Neural cell (in vitro differentiated cells): Measurements from ENCODE around the gene PLA2G2C. TPM values are rescaled to one million over a fixed set of nuclear protein-coding genes. Genes with fewer than 3 reads are reported as not detected.

Experiments used
- H2AFZ ChIP-seq: fragments of 200-600, 300-800 bp; sonication (generic), shearing (Covaris generic); 2 replicates; pipeline ENCODE4 v1.6.0; 2014; ENCODE audit warnings: low read depth, mild to moderate bottlenecking, antibody characterized with exemption, low read length, moderate library complexity
- H3F3A ChIP-seq: fragments of 200-600 bp; shearing (Covaris generic); 2 replicates; pipeline ENCODE4 v1.6.1; 2016; ENCODE audit warnings: mild to moderate bottlenecking, moderate library complexity, mixed read lengths, antibody characterized with exemption, low read length; ENCODE audit not compliant: insufficient read depth, poor library complexity, severe bottlenecking
- H3K27ac ChIP-seq: fragments of 200-600, 300-800 bp; sonication (generic), shearing (Covaris generic); 2 replicates; pipeline ENCODE4 v1.5.1; 2014; ENCODE audit warnings: mild to moderate bottlenecking, low read length, moderate library complexity
- H3K27me3 ChIP-seq: fragments of 300-800, 200-600 bp; sonication (generic), shearing (Covaris generic); 2 replicates; pipeline ENCODE4 v1.6.0; 2014; ENCODE audit warnings: mild to moderate bottlenecking, low read depth, low read length, moderate library complexity; ENCODE audit not compliant: insufficient read depth
- H3K36me3 ChIP-seq: fragments of 300-800, 200-600 bp; sonication (generic), shearing (Covaris generic); 2 replicates; pipeline ENCODE4 v1.5.1; 2014; ENCODE audit warnings: mild to moderate bottlenecking, antibody characterized with exemption, low read length, moderate library complexity; ENCODE audit not compliant: insufficient read depth
- H3K4me2 ChIP-seq: fragments of 300-800, 200-600 bp; sonication (generic), shearing (Covaris generic); 2 replicates; pipeline ENCODE4 v1.6.0; 2014; ENCODE audit warnings: mild to moderate bottlenecking, low read length
- H3K4me3 ChIP-seq: fragments of 300-800, 200-600 bp; sonication (generic), shearing (Covaris generic); 2 replicates; pipeline ENCODE4 v1.5.1; 2014; ENCODE audit warnings: mild to moderate bottlenecking, low read length, moderate library complexity
- H3K79me2 ChIP-seq: fragments of 200-600 bp; shearing (Covaris generic); replicated peaks from 2 replicates; pipeline ENCODE4 v1.6.0; 2014; ENCODE audit warnings: mild to moderate bottlenecking, low read length, moderate library complexity; ENCODE audit not compliant: insufficient read depth
- H3K9ac ChIP-seq: fragments of 300-800, 200-600 bp; sonication (generic), shearing (Covaris generic); 2 replicates; pipeline ENCODE4 v1.6.1; 2016; ENCODE audit warnings: mild to moderate bottlenecking, low read length, mixed read lengths
- H3K9me2 ChIP-seq: fragments of 200-600 bp; shearing (Covaris generic); 2 replicates; pipeline ENCODE4 v1.6.1; 2016; ENCODE audit warnings: mild to moderate bottlenecking, low read length, mixed read lengths; ENCODE audit not compliant: insufficient read depth
- H3K9me3 ChIP-seq: fragments of 200-600, 300-800 bp; sonication (generic), shearing (Covaris generic); 2 replicates; pipeline ENCODE4 v1.6.1; 2016; ENCODE audit warnings: mild to moderate bottlenecking, mixed run types, low read length, moderate library complexity, mixed read lengths
- H4K20me1 ChIP-seq: fragments of 200-600 bp; shearing (Covaris generic); 2 replicates; pipeline ENCODE4 v1.6.1; 2016; ENCODE audit warnings: mild to moderate bottlenecking, mixed run types; ENCODE audit not compliant: insufficient read depth
- CTCF ChIP-seq: fragments of 450-650 bp; IDR thresholded peaks from 2 replicates; pipeline ENCODE4 v1.5.1; 2014; ENCODE audit warnings: antibody characterized with exemption, mild to moderate bottlenecking, moderate library complexity; ENCODE audit not compliant: poor library complexity, severe bottlenecking
- EP300 ChIP-seq: fragments of 450-650 bp; conservative IDR thresholded peaks from 2 replicates; pipeline ENCODE4 v1.6.1; 2014; ENCODE audit warnings: antibody characterized with exemption, mild to moderate bottlenecking, moderate library complexity; ENCODE audit not compliant: poor library complexity, severe bottlenecking
- EZH2 ChIP-seq: fragments of 200-600, 300-800 bp; shearing (Covaris generic), sonication (generic); IDR thresholded peaks from 2 replicates; pipeline ENCODE4 v1.6.1; 2014; ENCODE audit warnings: antibody characterized with exemption, low read length, borderline replicate concordance, mild to moderate bottlenecking; ENCODE audit not compliant: insufficient read depth, poor library complexity, severe bottlenecking
- MXI1 ChIP-seq: fragments of 450-650 bp; conservative IDR thresholded peaks from 2 replicates; pipeline ENCODE4 v1.6.1; 2014; ENCODE audit warnings: antibody characterized with exemption, mild to moderate bottlenecking; ENCODE audit not compliant: poor library complexity, severe bottlenecking
- POLR2AphosphoS5 ChIP-seq: IDR thresholded peaks from 2 replicates; pipeline ENCODE4 v1.6.1; 2012
- RAD21 ChIP-seq: fragments of 450-650 bp; conservative IDR thresholded peaks from 2 replicates; pipeline ENCODE4 v1.6.1; 2014; ENCODE audit warnings: antibody characterized with exemption, mild to moderate bottlenecking, moderate library complexity
- REST ChIP-seq: IDR thresholded peaks from 2 replicates; pipeline ENCODE4 v1.6.1; 2012; ENCODE audit warnings: borderline replicate concordance
- SMC3 ChIP-seq: fragments of 450-650 bp; conservative IDR thresholded peaks from 2 replicates; pipeline ENCODE4 v1.6.1; 2014; ENCODE audit warnings: antibody characterized with exemption, mild to moderate bottlenecking, moderate library complexity; ENCODE audit not compliant: poor library complexity
- TAF1 ChIP-seq: IDR thresholded peaks from 2 replicates; pipeline ENCODE4 v1.6.1; 2012; ENCODE audit warnings: low read depth
- polyA plus RNA-seq: library from polyadenylated mRNA; depleted of rRNA; stranded (reverse); fragments of >200 nt; gene quantifications from 2 replicates; pipeline ENCODE4 v1.2.3, GENCODE V29; 2014

PLA2G2C gene
- polyA plus RNA-seq, 1 donor from 2014 or later, result not detected

- no peak overlapping the region for H3K4me2 ChIP-seq
- H3K4me3 ChIP-seq, result no peak overlapping the region
- no peak for TF ChIP-seq POLR2AphosphoS5
- no peak for TF ChIP-seq EZH2
- no peak for TF ChIP-seq MXI1
- TF ChIP-seq SMC3, result no peak
- no peak for TF ChIP-seq REST
- no peak for TF ChIP-seq RAD21
- no peak for TF ChIP-seq TAF1
- no peak for TF ChIP-seq CTCF
- no peak for TF ChIP-seq EP300
- H3F3A ChIP-seq, result no peaks in the 10 kb centered on the region
- no peaks in the 10 kb centered on the region for H3K27me3 ChIP-seq
- no peak overlapping the region for H3K9ac ChIP-seq
- H3K36me3 ChIP-seq, result no peaks in the 10 kb centered on the region
- no peaks in the 10 kb centered on the region for H3K9me2 ChIP-seq
- H3K27ac ChIP-seq, result no peak overlapping the region
- no peaks in the 10 kb centered on the region for H4K20me1 ChIP-seq
- H3K79me2 ChIP-seq, result no peaks in the 10 kb centered on the region
- H2AFZ ChIP-seq, result no peak overlapping the region
- H3K9me3 ChIP-seq, result no peaks in the 10 kb centered on the region
Observed at GRCh38 chr1:20142001-20142710, 44.2 kb downstream of the PLA2G2C start.

GRCh38 chr1:20141466-20141865 lies 44.9 kb downstream of the PLA2G2C start:
- H3K9me3 ChIP-seq, result no peaks in the 10 kb centered on the region
- H3K4me3 ChIP-seq, result no peak overlapping the region
- H3K9me2 ChIP-seq, result no peaks in the 10 kb centered on the region
- no peaks in the 10 kb centered on the region for H3K79me2 ChIP-seq
- H2AFZ ChIP-seq, result no peak overlapping the region
- H3K27ac ChIP-seq, result no peak overlapping the region
- H3F3A ChIP-seq, result no peaks in the 10 kb centered on the region
- H3K27me3 ChIP-seq, result no peaks in the 10 kb centered on the region
- no peak overlapping the region for H3K9ac ChIP-seq
- no peaks in the 10 kb centered on the region for H3K36me3 ChIP-seq
- no peak for TF ChIP-seq REST
- TF ChIP-seq MXI1, result no peak
- no peak for TF ChIP-seq TAF1
- TF ChIP-seq EP300, result no peak
- no peak for TF ChIP-seq CTCF
- H3K4me2 ChIP-seq, result no peak overlapping the region
- H4K20me1 ChIP-seq, result no peaks in the 10 kb centered on the region
